Renal cortex interstitium (tissue), 11 donors: ENCODE data around the gene CD164L2. TPM values are rescaled to one million over a fixed set of nuclear protein-coding genes. Genes with fewer than 3 reads are reported as not detected.

Experiments used
- DNase-seq, 11 donors: peaks; one replicate each; pipeline ENCODE4 v3.0.0-alpha.2; 2013; ENCODE audit warnings: low read depth in 9 of 11, low spot score in 4 of 11; ENCODE audit errors: extremely low read depth in 1 of 11
- polyA plus RNA-seq, 3 donors: library from polyadenylated mRNA; unstranded; fragments of 120-200 nt; gene quantifications; one replicate each; pipeline ENCODE4 v1.2.1, GENCODE V29; 2013; ENCODE audit not compliant: insufficient read length in 3 of 3

Gene CD164L2
- polyA plus RNA-seq, 3 donors, result 0.22 to 0.47 (median 0.26) TPM

DNA sequence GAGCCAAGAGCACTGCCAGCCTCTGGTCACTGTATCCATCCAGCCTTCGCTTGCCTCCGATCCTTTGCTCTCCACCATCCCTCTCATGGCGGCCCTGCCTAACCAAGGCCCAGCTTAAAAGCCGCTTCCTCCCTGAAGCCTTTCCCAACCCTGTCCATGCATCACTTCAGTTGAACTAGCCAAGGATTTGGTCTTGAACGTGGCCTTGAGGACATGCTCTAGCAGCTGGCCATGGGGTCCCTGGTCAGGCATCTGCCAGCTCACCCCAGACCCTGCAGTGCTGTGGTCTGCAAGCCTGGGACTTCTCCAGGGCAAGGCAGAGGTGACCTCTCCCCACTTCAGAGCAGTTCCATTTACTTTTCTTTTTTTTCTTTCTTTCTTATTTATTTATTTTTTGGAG is 46.4 kb downstream of the CD164L2 start:
- DNase-seq, result no peak

DNA sequence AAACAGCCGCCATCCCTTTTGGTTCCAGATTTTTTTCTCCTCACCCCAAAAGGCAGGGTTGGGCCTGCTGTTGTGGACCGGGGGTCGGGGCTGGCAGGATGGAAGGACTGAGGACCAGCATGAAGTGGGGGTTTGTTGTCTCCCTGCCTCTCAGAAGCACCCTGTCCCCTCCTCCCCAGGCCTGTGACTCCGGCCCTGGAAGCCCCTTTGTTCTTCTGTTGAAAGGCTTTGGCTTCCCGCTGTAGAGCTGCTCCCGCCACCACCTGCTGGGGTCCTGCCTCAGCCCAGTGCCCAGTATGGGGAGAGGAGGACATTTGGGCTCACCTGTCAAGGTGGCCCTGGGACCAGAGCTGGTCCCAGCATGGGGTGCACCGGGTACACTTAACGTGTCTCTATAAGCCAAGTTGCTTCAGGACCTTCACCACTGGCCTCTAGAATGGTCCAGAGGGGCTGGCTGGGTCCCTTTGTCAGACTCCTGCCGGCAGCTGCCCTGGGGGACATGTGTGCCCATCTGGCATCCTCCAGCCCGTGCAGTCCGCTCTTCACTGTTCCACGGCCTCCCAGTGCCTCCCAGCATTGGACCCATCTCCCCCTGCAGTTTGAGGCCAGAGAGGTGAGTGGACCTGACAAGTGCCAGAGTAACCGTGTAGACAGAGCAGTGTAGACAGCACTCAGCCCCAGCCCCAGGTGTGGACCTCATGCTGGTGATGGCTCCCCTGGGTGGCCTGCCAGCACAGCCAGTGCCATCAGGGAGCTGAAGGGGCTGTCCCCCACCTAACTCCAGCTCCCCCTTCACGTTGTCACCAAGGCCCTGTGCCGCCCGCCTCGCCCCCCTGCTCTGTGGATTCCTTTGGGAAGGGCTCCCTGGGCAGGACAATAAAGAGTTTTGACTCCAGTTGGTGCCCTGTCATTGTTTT is 47.4 kb downstream of the CD164L2 start:
- DNase-seq, result no peak

DNA sequence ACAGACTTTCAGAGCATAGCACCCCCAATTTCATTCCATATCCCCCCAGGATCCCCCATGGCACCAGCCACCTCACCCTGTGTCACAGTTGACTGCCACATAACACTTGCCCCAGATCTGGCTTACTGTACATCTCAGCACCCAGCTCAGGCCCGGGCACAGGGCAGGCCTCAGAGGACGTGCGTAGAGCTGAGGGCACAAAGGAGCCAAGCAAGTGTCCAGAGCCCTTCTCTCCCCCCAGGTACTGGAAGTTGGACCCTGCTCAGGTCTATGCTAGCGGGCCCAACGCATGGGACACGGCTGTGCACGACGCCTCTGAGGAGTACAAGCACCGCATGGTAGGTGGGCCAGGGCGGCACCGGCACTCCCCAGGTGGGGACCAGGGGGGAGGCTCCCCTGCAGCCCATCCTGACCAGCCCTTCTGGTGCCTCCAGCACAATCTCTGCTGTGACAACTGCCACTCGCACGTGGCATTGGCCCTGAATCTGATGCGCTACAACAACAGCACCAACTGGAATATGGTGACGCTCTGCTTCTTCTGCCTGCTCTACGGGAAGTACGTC is 49.3 kb downstream of the CD164L2 start:
- DNase-seq, result no peak

DNA sequence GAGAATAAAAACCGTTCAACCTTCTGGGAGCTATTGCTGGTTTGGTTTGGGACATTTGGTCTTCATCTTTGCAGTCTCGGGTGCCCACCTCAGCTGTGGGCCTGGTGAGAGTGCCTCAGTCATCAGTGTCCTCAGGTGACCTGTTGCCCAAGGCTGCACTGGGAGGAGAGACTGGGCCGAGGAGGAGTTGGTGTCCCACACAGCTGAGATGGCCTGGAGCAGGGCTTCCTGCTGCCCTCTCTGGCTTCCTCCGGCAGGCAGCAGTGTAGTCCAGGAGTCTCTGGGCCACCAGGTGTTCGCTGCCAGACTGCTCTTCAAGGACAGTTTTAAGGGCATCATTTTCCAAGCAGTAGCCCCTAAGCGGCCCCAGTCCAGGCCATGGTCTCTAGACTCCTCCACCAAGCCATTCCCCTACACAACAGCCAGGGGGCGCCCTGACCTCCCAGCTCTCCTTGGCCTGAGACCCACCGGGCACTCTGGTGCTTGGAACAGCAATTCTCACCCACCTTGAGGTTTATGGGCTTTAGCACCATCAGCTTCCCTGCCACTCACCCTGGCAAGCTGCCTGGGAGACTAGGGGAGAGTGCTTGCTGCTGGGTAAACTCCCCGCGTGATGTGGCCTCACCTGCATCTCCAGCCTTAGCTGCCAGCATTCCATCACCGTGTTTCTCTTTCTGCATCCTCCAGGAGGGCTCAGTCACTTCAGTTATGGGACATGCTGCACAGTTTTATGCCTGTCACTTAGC is 50.4 kb downstream of the CD164L2 start:
- no peak for DNase-seq

DNA sequence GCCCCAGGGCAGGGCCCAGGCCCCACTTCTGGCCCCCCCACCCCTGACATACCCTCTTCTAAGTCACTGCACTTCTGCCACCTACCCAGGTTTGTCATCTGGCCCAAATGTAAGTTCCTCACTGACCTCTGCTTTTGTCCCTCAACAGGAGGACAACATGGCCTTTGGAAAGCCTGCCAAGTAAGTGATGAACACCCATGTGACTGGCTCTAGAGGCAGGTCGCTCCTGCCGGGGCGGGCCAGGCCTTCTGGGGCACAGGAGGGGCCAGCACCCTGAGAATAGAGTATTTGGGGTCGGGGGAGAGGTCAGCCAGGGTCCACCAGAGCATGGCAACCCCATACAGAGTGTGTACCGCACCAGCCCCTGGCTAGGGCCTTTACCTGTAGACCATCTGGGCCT is 51.2 kb downstream of the CD164L2 start:
- DNase-seq, result no peak

DNA sequence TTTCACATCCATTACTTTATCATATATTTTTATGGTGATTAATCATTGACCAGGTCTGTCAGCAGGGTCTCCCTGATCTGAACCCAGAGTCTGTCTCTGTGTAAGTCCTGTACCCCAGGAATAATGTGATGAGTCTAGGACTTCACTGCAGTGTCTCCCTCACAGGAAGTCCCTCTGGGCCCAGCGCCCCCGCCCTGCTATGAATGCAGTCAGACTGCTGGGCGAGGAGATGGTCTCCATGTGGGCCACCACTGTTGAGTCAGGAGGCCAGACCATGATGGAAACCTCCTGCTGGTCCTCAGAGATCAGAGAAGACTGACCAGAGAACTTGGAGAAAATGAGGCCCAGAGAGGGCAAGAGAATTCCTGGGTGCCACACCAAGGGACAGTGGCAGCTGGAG is 51.7 kb downstream of the CD164L2 start:
- no peak for DNase-seq

DNA sequence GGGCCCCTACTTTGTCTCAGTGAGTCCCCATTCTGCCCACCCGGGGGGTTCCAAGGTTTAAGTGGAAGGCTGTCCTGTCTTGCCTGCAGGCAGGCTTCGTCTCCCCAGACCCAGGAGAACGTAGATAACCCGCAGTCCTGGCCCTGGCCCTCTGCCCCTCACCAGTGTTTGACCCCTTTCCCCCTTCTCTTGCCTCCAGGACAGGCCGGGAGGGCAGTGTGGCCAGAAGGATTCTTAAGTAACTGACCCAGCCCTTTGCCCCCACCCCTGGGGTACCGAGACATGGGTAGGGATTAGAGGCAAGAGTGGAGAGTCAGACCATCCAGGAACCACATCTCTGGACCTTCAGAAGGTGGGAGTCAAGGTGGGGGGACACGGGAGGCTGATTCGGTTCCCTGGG is 52.3 kb downstream of the CD164L2 start:
- no peak for DNase-seq

Other genes starting within 250 kb of the CD164L2 start
- 10 to 100 TPM; 19.4 to 28.0 (median 24.0) TPM for gene SLC9A1, start 228.2 kb downstream of the CD164L2 start, polyA plus RNA-seq
- 10 to 100 TPM; 38.1 to 49.8 (median 46.8) TPM for gene WDTC1, start 148.7 kb downstream of the CD164L2 start, polyA plus RNA-seq
- gene TMEM222, start 61.2 kb downstream of the CD164L2 start, polyA plus RNA-seq, result 10 to 100 TPM; 37.7 to 44.6 (median 41.6) TPM
- 10 to 100 TPM in 2 of 3 donors, 1 to 10 TPM in 1; 7.6 to 15.7 (median 10.2) TPM for gene SYTL1, start 41.3 kb downstream of the CD164L2 start, polyA plus RNA-seq
- gene MAP3K6, start 16.4 kb downstream of the CD164L2 start, polyA plus RNA-seq, result 10 to 100 TPM in 2 of 3 donors, 1 to 10 TPM in 1; 9.7 to 11.6 (median 10.4) TPM
- gene FCN3, start 8.5 kb downstream of the CD164L2 start, polyA plus RNA-seq, result 1 to 10 TPM; 2.6 to 3.3 (median 2.9) TPM
- gene GPR3, start 9.3 kb upstream of the CD164L2 start, polyA plus RNA-seq, result 1 to 10 TPM in 2 of 3 donors, under 1 TPM in 1; 0.97 to 1.3 (median 1.1) TPM
- 100 to 1,000 TPM; 124 to 151 (median 135) TPM for gene WASF2, start 106.8 kb upstream of the CD164L2 start, polyA plus RNA-seq
- 10 to 100 TPM; 34.6 to 50.9 (median 48.8) TPM for gene AHDC1, start 220.8 kb upstream of the CD164L2 start, polyA plus RNA-seq